K562 (cell line): ENCODE data around the gene NOP10. TPM values are rescaled to one million over a fixed set of nuclear protein-coding genes. Genes with fewer than 3 reads are reported as not detected.

ENCODE experiments used
- CEBPB ChIP-seq: fragments of 450-650 bp; IDR thresholded peaks from 2 replicates; pipeline ENCODE4 v1.6.1; 2016; ENCODE audit warnings: missing genetic modification characterization, missing compliant biosample characterization
- CTBP1 ChIP-seq: fragments of 450-650 bp; IDR thresholded peaks from 2 replicates; pipeline ENCODE4 v1.6.1; 2016; ENCODE audit warnings: borderline replicate concordance
- EZH2 ChIP-seq: IDR thresholded peaks from 2 replicates; pipeline ENCODE4 v1.6.1; 2012; ENCODE audit warnings: low read depth, mild to moderate bottlenecking, inconsistent platforms, low read length, borderline replicate concordance
- FOS ChIP-seq: IDR thresholded peaks from 3 replicates; pipeline ENCODE4 v1.6.1; 2011; ENCODE audit not compliant: insufficient read length; ENCODE audit errors: extremely low read depth
- HDGF ChIP-seq: fragments of 450-650 bp; IDR thresholded peaks from 2 replicates; pipeline ENCODE4 v1.6.1; 2016
- HMGN3 ChIP-seq: IDR thresholded peaks from 2 replicates; pipeline ENCODE4 v1.6.1; 2011; ENCODE audit warnings: borderline replicate concordance, low read depth, mild to moderate bottlenecking, mixed read lengths, low read length; ENCODE audit not compliant: insufficient read length; ENCODE audit errors: extremely low read depth
- LEF1 ChIP-seq: fragments of 450-650 bp; IDR thresholded peaks from 2 replicates; pipeline ENCODE4 v1.6.1; 2016; ENCODE audit warnings: mild to moderate bottlenecking
- MXI1 ChIP-seq: IDR thresholded peaks from 2 replicates; pipeline ENCODE4 v1.6.1; 2011; ENCODE audit warnings: low read depth, mild to moderate bottlenecking, improper control_type of control experiment, low read length
- NFIC ChIP-seq: fragments of 450-650 bp; IDR thresholded peaks from 2 replicates; pipeline ENCODE4 v1.6.1; 2017; ENCODE audit warnings: mild to moderate bottlenecking, inconsistent platforms
- NONO ChIP-seq, 2 experiments: fragments of 200-400 bp in 1 of 2; fragments of 450-650 bp in 1 of 2; formaldehyde crosslinking in 1 of 2; IDR thresholded peaks; 2 replicates each; pipeline ENCODE4 v1.6.1; 2017; ENCODE audit warnings: low read depth in 2 of 2, mild to moderate bottlenecking in 2 of 2, moderate library complexity in 2 of 2, low read length in 1 of 2
- POLR2B ChIP-seq: fragments of 450-650 bp; IDR thresholded peaks from 2 replicates; pipeline ENCODE4 v1.6.1; 2018; ENCODE audit warnings: low read depth; ENCODE audit not compliant: partially characterized antibody
- SMARCC2 ChIP-seq: fragments of 450-650 bp; IDR thresholded peaks from 2 replicates; pipeline ENCODE4 v1.6.1; 2017; ENCODE audit warnings: antibody characterized with exemption, moderate library complexity, mild to moderate bottlenecking, low read depth
- TEAD4 ChIP-seq, 2 experiments: sonication (generic) in 1 of 2; formaldehyde crosslinking in 1 of 2; IDR thresholded peaks; 2 replicates each; pipeline versions ENCODE4 v1.6.1 to v1.8.0; 2012 to 2022; ENCODE audit warnings: borderline replicate concordance in 1 of 2, inconsistent platforms in 1 of 2, low read length in 1 of 2, mild to moderate bottlenecking in 1 of 2, missing genetic modification reagents in 1 of 2
- U2AF1 ChIP-seq: fragments of 200-400 bp; formaldehyde crosslinking; optimal IDR thresholded peaks from 2 replicates; pipeline ENCODE3; 2017; ENCODE audit warnings: mild to moderate bottlenecking, low read depth, low read length, moderate library complexity
- XRCC5 ChIP-seq: fragments of 200-400 bp; formaldehyde crosslinking; IDR thresholded peaks from 2 replicates; pipeline ENCODE4 v1.6.1; 2017; ENCODE audit warnings: low read depth, mild to moderate bottlenecking, low read length
- ZC3H11A ChIP-seq: IDR thresholded peaks from 2 replicates; pipeline ENCODE4 v1.6.1; 2012; ENCODE audit warnings: low read depth, low read length, improper control_type of control experiment
- ZNF121 ChIP-seq: sonication (generic); formaldehyde crosslinking; conservative IDR thresholded peaks from 2 replicates; pipeline ENCODE4 v1.8.0; 2022; ENCODE audit warnings: missing genetic modification reagents
- ZNF133 ChIP-seq: fragments of 250-450 bp; sonication (Bioruptor Pico); IDR thresholded peaks from 2 replicates; pipeline ENCODE4 v1.4.0; 2020; ENCODE audit warnings: mild to moderate bottlenecking
- ZNF347 ChIP-seq: fragments of 450-650 bp; formaldehyde crosslinking; IDR thresholded peaks from 2 replicates; pipeline ENCODE4 v1.4.0; 2020; ENCODE audit warnings: low read depth, mild to moderate bottlenecking, moderate library complexity
- ZNF57 ChIP-seq: fragments of 450-650 bp; formaldehyde crosslinking; IDR thresholded peaks from 2 replicates; pipeline ENCODE4 v1.4.0; 2020; ENCODE audit warnings: mild to moderate bottlenecking, moderate library complexity
- polyA plus RNA-seq, 8 experiments: library from polyadenylated mRNA; depleted of rRNA in 4 of 8; stranded (reverse) in 5 of 8; unstranded in 3 of 8; fragments of >200 nt; fragmentation: Nextera tagmentation in 2 of 8; fragmentation: Illumina TruSeq in 1 of 8; extraction: Ambion mirVana in 2 of 8; extraction: Trizol in 1 of 8; gene quantifications; 2 replicates each; pipeline versions ENCODE4 v1.2.1 to v1.2.3, GENCODE V29; 2011 to 2014; ENCODE audit warnings: inconsistent platforms in 1 of 8, missing spikeins in 1 of 8
- total RNA-seq, 7 experiments: library from RNA; depleted of rRNA in 6 of 7; stranded (reverse); fragments of >200 nt in 6 of 7; fragmentation: Illumina TruSeq in 2 of 7; extraction: Trizol in 2 of 7; gene quantifications; 2 replicates each; pipeline versions ENCODE4 v1.2.1 to v1.2.3, GENCODE V29; 2011 to 2021; ENCODE audit warnings: low replicate concordance in 1 of 7
- TF ChIP-seq, protein P1 (sequence below), 3 experiments: IDR thresholded peaks in 2 of 3; conservative IDR thresholded peaks in 1 of 3; 2 replicates each; pipeline ENCODE4 v1.5.1; 2011 to 2012; ENCODE audit warnings: low read length in 3 of 3, mild to moderate bottlenecking in 3 of 3, control low read depth in 2 of 3, improper control_type of control experiment in 1 of 3, inconsistent platforms in 1 of 3, low read depth in 1 of 3, mixed read lengths in 1 of 3, moderate library complexity in 1 of 3; ENCODE audit not compliant: insufficient read depth in 2 of 3
- TF ChIP-seq, protein P2 (sequence below): fragments of 450-650 bp; formaldehyde crosslinking; IDR thresholded peaks from 2 replicates; pipeline ENCODE4 v1.4.0; 2020; ENCODE audit warnings: mild to moderate bottlenecking, mixed read lengths
- TF ChIP-seq, protein P3 (sequence below): fragments of 150-350 bp; conservative IDR thresholded peaks from 2 replicates; pipeline ENCODE4 v1.6.1; 2014; ENCODE audit warnings: low read length

The NOP10 gene
- total and polyA plus RNA-seq, 9 of the 15 experiments (the other 6 are each of a cell fraction or from before 2014, with no cell fraction given): 250 to 1,663 (median 449) TPM

DNA sequence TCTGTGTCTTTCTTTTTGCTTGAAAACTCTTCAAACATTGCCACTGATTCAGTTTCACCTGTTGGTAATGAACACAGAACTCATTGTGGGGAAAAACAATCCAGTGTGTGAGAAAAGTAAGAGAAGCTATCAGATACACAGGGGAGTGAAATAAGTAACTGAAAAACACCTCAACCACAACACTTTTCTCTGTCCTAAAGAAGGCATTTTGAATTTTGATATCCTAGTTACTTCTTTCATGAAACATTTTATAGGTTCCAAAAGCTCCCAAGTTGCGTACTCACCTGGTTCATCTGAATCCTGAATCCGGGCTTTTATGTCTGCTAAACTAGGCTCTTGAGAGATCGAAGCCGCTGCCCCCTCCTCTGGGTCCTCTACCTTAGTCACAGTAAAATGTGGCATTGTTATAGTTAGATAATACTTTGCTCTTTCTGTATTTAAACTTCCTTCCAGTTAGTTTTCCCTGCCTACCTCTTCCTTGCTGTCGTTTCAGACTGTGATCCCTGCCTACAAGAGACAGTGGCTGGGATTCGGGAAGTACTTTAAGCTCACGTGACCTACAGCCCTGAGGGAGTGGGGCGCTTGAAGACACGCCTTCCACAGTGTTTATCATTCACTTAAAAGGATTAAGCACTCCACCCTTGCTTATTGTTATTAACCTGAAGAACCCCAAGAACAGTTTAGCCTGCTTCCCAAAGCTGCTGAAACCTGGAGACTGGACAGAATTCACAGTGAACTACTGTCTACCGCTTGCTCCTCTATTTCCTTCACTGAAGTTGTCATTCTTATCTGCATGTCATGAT lies 24.5 kb downstream of the NOP10 start (continued):
- TF ChIP-seq SMARCC2: no peak
- TF ChIP-seq ZNF121 (CRISPR knock-in tag): no peak
- no peak for TF ChIP-seq HDGF
- TF ChIP-seq CEBPB (tag): no peak
- peak; percentile 34; the same call in 1 of the 2 replicates for TF ChIP-seq CTBP1
- TF ChIP-seq TEAD4 (IDR thresholded peaks at IDR 0.05; ENCODE audit: low read length): no peak
- TF ChIP-seq TEAD4 (CRISPR knock-in tag; IDR thresholded peaks at IDR 0.05; ENCODE audit: borderline replicate concordance): no peak
- TF ChIP-seq ZNF347 (CRISPR knock-in tag): no peak
- TF ChIP-seq POLR2B: peak; percentile 42
- no peak for TF ChIP-seq U2AF1
- no peak for TF ChIP-seq XRCC5
- no peak for TF ChIP-seq NFIC
- peak; percentile 30; the same call in 1 of the 2 replicates for TF ChIP-seq LEF1
- TF ChIP-seq, protein P1, sequence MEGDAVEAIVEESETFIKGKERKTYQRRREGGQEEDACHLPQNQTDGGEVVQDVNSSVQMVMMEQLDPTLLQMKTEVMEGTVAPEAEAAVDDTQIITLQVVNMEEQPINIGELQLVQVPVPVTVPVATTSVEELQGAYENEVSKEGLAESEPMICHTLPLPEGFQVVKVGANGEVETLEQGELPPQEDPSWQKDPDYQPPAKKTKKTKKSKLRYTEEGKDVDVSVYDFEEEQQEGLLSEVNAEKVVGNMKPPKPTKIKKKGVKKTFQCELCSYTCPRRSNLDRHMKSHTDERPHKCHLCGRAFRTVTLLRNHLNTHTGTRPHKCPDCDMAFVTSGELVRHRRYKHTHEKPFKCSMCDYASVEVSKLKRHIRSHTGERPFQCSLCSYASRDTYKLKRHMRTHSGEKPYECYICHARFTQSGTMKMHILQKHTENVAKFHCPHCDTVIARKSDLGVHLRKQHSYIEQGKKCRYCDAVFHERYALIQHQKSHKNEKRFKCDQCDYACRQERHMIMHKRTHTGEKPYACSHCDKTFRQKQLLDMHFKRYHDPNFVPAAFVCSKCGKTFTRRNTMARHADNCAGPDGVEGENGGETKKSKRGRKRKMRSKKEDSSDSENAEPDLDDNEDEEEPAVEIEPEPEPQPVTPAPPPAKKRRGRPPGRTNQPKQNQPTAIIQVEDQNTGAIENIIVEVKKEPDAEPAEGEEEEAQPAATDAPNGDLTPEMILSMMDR (IDR thresholded peaks at IDR 0.05 in 2 of 3, conservative IDR thresholded peaks at IDR 0.05 in 1 of 3; ENCODE audit: insufficient read depth in 2 of 3, low read depth in 1 of 3, low read length in 3 of 3): no peak
- TF ChIP-seq HMGN3: no peak
- TF ChIP-seq, protein P2, sequence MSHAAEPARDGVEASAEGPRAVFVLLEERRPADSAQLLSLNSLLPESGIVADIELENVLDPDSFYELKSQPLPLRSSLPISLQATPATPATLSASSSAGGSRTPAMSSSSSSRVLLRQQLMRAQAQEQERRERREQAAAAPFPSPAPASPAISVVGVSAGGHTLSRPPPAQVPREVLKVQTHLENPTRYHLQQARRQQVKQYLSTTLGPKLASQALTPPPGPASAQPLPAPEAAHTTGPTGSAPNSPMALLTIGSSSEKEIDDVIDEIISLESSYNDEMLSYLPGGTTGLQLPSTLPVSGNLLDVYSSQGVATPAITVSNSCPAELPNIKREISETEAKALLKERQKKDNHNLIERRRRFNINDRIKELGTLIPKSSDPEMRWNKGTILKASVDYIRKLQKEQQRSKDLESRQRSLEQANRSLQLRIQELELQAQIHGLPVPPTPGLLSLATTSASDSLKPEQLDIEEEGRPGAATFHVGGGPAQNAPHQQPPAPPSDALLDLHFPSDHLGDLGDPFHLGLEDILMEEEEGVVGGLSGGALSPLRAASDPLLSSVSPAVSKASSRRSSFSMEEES (CRISPR knock-in tag): peak; percentile 98
- TF ChIP-seq MXI1: no peak
- no peak for TF ChIP-seq ZC3H11A
- TF ChIP-seq EZH2: no peak
- TF ChIP-seq ZNF133 (CRISPR knock-in tag): no peak
- TF ChIP-seq, protein P3, sequence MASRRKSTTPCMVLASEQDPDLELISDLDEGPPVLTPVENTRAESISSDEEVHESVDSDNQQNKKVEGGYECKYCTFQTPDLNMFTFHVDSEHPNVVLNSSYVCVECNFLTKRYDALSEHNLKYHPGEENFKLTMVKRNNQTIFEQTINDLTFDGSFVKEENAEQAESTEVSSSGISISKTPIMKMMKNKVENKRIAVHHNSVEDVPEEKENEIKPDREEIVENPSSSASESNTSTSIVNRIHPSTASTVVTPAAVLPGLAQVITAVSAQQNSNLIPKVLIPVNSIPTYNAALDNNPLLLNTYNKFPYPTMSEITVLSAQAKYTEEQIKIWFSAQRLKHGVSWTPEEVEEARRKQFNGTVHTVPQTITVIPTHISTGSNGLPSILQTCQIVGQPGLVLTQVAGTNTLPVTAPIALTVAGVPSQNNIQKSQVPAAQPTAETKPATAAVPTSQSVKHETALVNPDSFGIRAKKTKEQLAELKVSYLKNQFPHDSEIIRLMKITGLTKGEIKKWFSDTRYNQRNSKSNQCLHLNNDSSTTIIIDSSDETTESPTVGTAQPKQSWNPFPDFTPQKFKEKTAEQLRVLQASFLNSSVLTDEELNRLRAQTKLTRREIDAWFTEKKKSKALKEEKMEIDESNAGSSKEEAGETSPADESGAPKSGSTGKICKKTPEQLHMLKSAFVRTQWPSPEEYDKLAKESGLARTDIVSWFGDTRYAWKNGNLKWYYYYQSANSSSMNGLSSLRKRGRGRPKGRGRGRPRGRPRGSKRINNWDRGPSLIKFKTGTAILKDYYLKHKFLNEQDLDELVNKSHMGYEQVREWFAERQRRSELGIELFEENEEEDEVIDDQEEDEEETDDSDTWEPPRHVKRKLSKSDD: no peak
- no peak for TF ChIP-seq FOS
- no peak for TF ChIP-seq NONO (IDR thresholded peaks at IDR 0.05; ENCODE audit: low read depth in 2 of 2, low read length in 1 of 2)
- TF ChIP-seq ZNF57 (CRISPR knock-in tag): no peak
